Calu3 (cell line): ENCODE measurements around the gene OR1J2. TPM values are rescaled to one million over a fixed set of nuclear protein-coding genes. Genes with fewer than 3 reads are reported as not detected.

Source experiments
- BruUV-seq: library from RNA; stranded (reverse); fragments of 400-500 nt; replicated peaks from 2 replicates; lab custom pipeline; 2021; lab: Mats Ljungman, UMichigan
- CTCF ChIA-PET: fragments of 300-600 bp; sonication (Branson Sonifier 250); formaldehyde crosslinking; loops from one replicate; lab custom pipeline; 2022; ENCODE audit warnings: antibody characterized with exemption; lab: Charles Lee
- DNase-seq: peaks from one replicate; pipeline ENCODE4 v3.0.0; 2022
- H3K27ac Mint-ChIP-seq: one replicate; pipeline ENCODE4 v1.8.0; 2022; ENCODE audit warnings: mixed read lengths; ENCODE audit not compliant: unreplicated experiment
- H3K27me3 Mint-ChIP-seq: one replicate; pipeline ENCODE4 v1.8.0; 2022; ENCODE audit warnings: mixed read lengths; ENCODE audit not compliant: unreplicated experiment
- H3K36me3 Mint-ChIP-seq: one replicate; pipeline ENCODE4 v1.8.0; 2022; ENCODE audit warnings: mild to moderate bottlenecking, moderate library complexity, mixed read lengths; ENCODE audit not compliant: insufficient read depth, unreplicated experiment
- H3K4me1 Mint-ChIP-seq: one replicate; pipeline ENCODE4 v1.8.0; 2022; ENCODE audit warnings: mild to moderate bottlenecking, low read depth, mixed read lengths; ENCODE audit not compliant: unreplicated experiment
- H3K4me3 Mint-ChIP-seq: one replicate; pipeline ENCODE4 v1.8.0; 2022; ENCODE audit warnings: mild to moderate bottlenecking, low read depth, moderate library complexity, mixed read lengths; ENCODE audit not compliant: unreplicated experiment
- H3K9me3 Mint-ChIP-seq: one replicate; pipeline ENCODE4 v1.8.0; 2022; ENCODE audit warnings: low read depth, mixed read lengths; ENCODE audit not compliant: unreplicated experiment
- intact Hi-C: fragments of 100-400 bp; cut with micrococcal nuclease; formaldehyde crosslinking; loops from one replicate; pipeline ENCODE4 v1.10.0; 2022; ENCODE audit not compliant: unreplicated experiment
- total RNA-seq: library from RNA; stranded (reverse); gene quantifications from 2 replicates; pipeline ENCODE4 v1.2.3, GENCODE V29; 2022
- TF ChIP-seq, protein P1 (sequence below): fragments of 200-600 bp; IDR thresholded peaks from one replicate; pipeline ENCODE4 v1.8.0; 2022; ENCODE audit warnings: antibody characterized with exemption; ENCODE audit not compliant: unreplicated experiment

OR1J2 gene
- total RNA-seq, 1 experiment from 2014 or later = not detected

DNA sequence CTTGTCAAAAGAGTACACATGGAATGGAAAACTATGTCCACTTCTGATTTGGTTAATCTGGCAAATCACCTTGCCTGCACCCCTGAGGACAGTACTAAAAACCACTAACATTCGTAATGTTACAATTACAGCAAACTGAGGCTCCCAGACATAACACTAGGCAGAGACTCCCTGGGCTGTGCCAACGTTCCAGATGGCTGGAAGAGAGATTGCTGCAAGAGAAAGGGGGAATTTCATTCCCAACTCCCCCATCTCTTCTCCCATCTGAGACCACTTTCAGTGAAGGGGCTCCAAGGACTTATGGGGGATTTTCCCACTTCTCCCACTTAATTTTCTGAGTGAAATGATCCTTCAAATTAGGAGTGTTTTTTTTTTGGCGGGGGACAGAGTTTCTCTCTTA lies 44.1 kb upstream of the OR1J2 start:
- intact Hi-C loops = loop anchor here (5.0 kb wide), 1 partner anchor 51 kb away; the partner anchor contains the start of gene OR1J4

DNA sequence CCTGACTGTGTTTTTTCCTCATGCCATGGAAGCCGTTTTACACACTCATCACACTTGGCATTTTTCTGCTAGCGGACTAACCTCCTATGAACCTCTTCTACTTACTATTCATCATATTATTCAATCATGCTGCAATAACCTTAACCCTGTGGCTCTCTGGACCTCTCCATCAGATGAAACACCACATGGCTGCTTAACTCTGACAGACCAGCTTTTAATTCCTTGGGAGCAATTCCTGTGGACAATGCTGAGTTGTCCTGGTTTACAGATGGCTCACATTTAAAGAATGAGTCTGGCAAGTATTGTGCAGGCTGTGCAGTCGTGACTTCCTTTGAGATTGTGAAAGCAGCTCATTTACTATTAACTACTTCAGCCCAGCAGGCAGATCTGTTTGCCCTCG lies 41.9 kb upstream of the OR1J2 start:
- CTCF ChIA-PET = no interaction called here
- H3K27me3 Mint-ChIP-seq = peaks cover 72% of the 10 kb centered on the region

More for the DNA sequence above, 44.1 kb upstream of the OR1J2 start:
- no peak for DNase-seq
- H3K4me1 Mint-ChIP-seq = no peaks in the 10 kb centered on the region
- H3K27me3 Mint-ChIP-seq = peaks cover 72% of the 10 kb centered on the region
- H3K27ac Mint-ChIP-seq = no peak overlapping the region
- BruUV-seq = no TSS peak
- no peak overlapping the region for H3K4me3 Mint-ChIP-seq
- CTCF ChIA-PET = no interaction called here
- H3K9me3 Mint-ChIP-seq = no peaks in the 10 kb centered on the region
- H3K36me3 Mint-ChIP-seq = no peaks in the 10 kb centered on the region
- TF ChIP-seq, protein P1, sequence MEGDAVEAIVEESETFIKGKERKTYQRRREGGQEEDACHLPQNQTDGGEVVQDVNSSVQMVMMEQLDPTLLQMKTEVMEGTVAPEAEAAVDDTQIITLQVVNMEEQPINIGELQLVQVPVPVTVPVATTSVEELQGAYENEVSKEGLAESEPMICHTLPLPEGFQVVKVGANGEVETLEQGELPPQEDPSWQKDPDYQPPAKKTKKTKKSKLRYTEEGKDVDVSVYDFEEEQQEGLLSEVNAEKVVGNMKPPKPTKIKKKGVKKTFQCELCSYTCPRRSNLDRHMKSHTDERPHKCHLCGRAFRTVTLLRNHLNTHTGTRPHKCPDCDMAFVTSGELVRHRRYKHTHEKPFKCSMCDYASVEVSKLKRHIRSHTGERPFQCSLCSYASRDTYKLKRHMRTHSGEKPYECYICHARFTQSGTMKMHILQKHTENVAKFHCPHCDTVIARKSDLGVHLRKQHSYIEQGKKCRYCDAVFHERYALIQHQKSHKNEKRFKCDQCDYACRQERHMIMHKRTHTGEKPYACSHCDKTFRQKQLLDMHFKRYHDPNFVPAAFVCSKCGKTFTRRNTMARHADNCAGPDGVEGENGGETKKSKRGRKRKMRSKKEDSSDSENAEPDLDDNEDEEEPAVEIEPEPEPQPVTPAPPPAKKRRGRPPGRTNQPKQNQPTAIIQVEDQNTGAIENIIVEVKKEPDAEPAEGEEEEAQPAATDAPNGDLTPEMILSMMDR = no peak

DNA sequence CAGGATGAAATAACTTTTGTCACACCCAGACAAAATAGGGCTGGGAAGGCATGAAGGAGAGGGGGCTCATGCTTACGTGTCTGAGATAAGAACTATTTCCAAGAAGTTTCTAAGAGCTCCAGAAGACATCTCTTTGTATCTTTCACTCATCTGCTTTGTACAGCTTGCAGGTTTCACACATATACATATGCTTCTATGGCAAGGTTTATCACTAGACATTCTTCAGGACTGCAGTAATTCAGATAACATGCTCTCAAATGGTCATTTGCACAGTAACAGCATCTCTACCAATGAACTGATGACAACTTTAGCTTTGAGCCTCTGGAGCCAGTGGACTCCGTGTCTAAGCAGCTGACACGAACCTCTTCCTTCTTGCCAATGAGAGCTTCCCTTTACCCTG lies 36.0 kb upstream of the OR1J2 start:
- peaks cover 98% of the 10 kb centered on the region for H3K27me3 Mint-ChIP-seq
- BruUV-seq = no TSS peak
- DNase-seq = no peak
- peaks cover 8% of the 10 kb centered on the region for H3K4me1 Mint-ChIP-seq
- TF ChIP-seq, protein P1 = no peak
- H3K27ac Mint-ChIP-seq = no peak overlapping the region
- CTCF ChIA-PET = no interaction called here
- H3K9me3 Mint-ChIP-seq = no peaks in the 10 kb centered on the region
- no peaks in the 10 kb centered on the region for H3K36me3 Mint-ChIP-seq
- intact Hi-C loops = no loop called here
- H3K4me3 Mint-ChIP-seq = no peak overlapping the region

More for the DNA sequence above, 41.9 kb upstream of the OR1J2 start:
- TF ChIP-seq, protein P1 = no peak
- Mint-ChIP-seq H3K4me3 (no peak overlapping the region), H3K4me1 (no peaks in the 10 kb centered on the region), H3K36me3 (no peaks in the 10 kb centered on the region), H3K27ac (no peak overlapping the region), H3K9me3 (no peaks in the 10 kb centered on the region)
- no peak for DNase-seq
- BruUV-seq = no TSS peak
- intact Hi-C loops = loop anchor here (5.0 kb wide), 1 partner anchor 49 kb away; the partner anchor contains the start of gene OR1J4

DNA sequence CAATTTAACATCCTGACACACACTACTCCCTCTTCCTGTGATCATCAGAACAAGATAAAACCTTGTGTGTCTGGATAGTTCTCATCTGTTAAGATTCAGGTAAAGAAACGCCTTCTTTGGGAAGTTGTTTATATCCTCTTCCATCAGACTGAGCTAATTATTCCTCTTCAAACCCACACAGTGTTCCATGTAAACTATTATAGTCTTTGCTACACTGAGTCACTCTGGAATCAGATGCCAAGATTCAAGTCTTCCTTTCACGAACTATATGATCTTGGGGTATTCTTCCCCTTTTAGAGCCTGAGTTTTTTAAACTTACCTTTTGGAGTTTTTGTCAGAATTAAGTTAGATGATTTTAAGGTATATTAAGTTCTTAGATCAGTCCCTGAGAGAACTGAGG lies 34.9 kb upstream of the OR1J2 start:
- Mint-ChIP-seq H3K27me3 (peaks cover 87% of the 10 kb centered on the region), H3K4me1 (peaks cover 8% of the 10 kb centered on the region), H3K4me3 (no peak overlapping the region), H3K27ac (no peak overlapping the region), H3K9me3 (no peaks in the 10 kb centered on the region), H3K36me3 (no peaks in the 10 kb centered on the region)
- no TSS peak for BruUV-seq
- CTCF ChIA-PET = no interaction called here
- TF ChIP-seq, protein P1 = no peak
- no peak for DNase-seq
- intact Hi-C loops = no loop called here
